KMS-11 (cell line): ENCODE measurements around the gene SPINT1.

Experiments used
- H2AFZ ChIP-seq: fragments of 200-600 bp; sonication (generic); 2 replicates; pipeline ENCODE4 v1.6.1; 2016; ENCODE audit warnings: antibody characterized with exemption, mixed run types, low read depth
- H3K27ac ChIP-seq: fragments of 200-600 bp; sonication (generic); 2 replicates; pipeline ENCODE4 v1.6.1; 2016; ENCODE audit warnings: mild to moderate bottlenecking, mixed run types
- H3K27me3 ChIP-seq: fragments of 200-600 bp; sonication (generic); 2 replicates; pipeline ENCODE4 v1.6.1; 2017; ENCODE audit warnings: mild to moderate bottlenecking, low read depth, mixed run types, moderate library complexity; ENCODE audit not compliant: insufficient read depth
- H3K36me3 ChIP-seq: fragments of 200-600 bp; sonication (generic); 2 replicates; pipeline ENCODE4 v1.6.1; 2017; ENCODE audit warnings: mild to moderate bottlenecking, mixed run types; ENCODE audit not compliant: insufficient read depth
- H3K4me1 ChIP-seq: fragments of 200-600 bp; sonication (generic); 2 replicates; pipeline ENCODE4 v1.6.1; 2016; ENCODE audit warnings: mild to moderate bottlenecking, low read depth, mixed run types; ENCODE audit not compliant: poor library complexity, severe bottlenecking
- H3K4me2 ChIP-seq: fragments of 200-600 bp; sonication (generic); 2 replicates; pipeline ENCODE4 v1.7.0; 2016; ENCODE audit warnings: mild to moderate bottlenecking, mixed run types
- H3K4me3 ChIP-seq: fragments of 200-600 bp; sonication (generic); IDR thresholded peaks from 2 replicates; pipeline ENCODE4 v1.6.1; 2017; ENCODE audit warnings: low read depth, low read length, mixed read lengths; ENCODE audit not compliant: insufficient read depth
- H3K79me2 ChIP-seq: fragments of 200-600 bp; sonication (generic); 2 replicates; pipeline ENCODE4 v1.6.1; 2016; ENCODE audit warnings: low read depth, mixed run types; ENCODE audit not compliant: insufficient read depth
- H3K9ac ChIP-seq: fragments of 200-600 bp; sonication (generic); 2 replicates; pipeline ENCODE4 v1.6.1; 2016; ENCODE audit warnings: mild to moderate bottlenecking, mixed run types
- H4K20me1 ChIP-seq: fragments of 200-600 bp; sonication (generic); 2 replicates; pipeline ENCODE4 v1.6.1; 2016; ENCODE audit warnings: mild to moderate bottlenecking, mixed run types; ENCODE audit not compliant: insufficient read depth
- CTCF ChIP-seq: fragments of 200-600 bp; sonication (generic); conservative IDR thresholded peaks from 2 replicates; pipeline ENCODE4 v1.6.1; 2017; ENCODE audit warnings: low read depth, mild to moderate bottlenecking, antibody characterized with exemption, low read length, moderate library complexity, mixed read lengths

Gene SPINT1

GRCh38 chr15:40902605-40903561 lies 59.0 kb downstream of the SPINT1 start:
- peaks cover 35% of the 10 kb centered on the region for H3K4me1 ChIP-seq
- H3K4me3 ChIP-seq = no peak overlapping the region
- no peaks in the 10 kb centered on the region for H3K27me3 ChIP-seq
- no peaks in the 10 kb centered on the region for H3K79me2 ChIP-seq
- no peak for TF ChIP-seq CTCF
- no peak overlapping the region; the same call in 1 of the 2 replicates for H3K27ac ChIP-seq
- no peak overlapping the region for H3K9ac ChIP-seq
- H3K4me2 ChIP-seq = no peak overlapping the region
- H3K36me3 ChIP-seq = no peaks in the 10 kb centered on the region
- no peak overlapping the region for H2AFZ ChIP-seq
- H4K20me1 ChIP-seq = no peaks in the 10 kb centered on the region

GRCh38 chr15:40904552-40905201 lies 60.8 kb downstream of the SPINT1 start:
- H3K9ac ChIP-seq = no peak overlapping the region
- no peak overlapping the region; the same call in 1 of the 2 replicates for H3K4me2 ChIP-seq
- no peak overlapping the region for H3K4me3 ChIP-seq
- no peaks in the 10 kb centered on the region for H3K36me3 ChIP-seq
- H3K4me1 ChIP-seq = peaks cover 40% of the 10 kb centered on the region
- no peaks in the 10 kb centered on the region for H3K79me2 ChIP-seq
- no peak overlapping the region for H3K27ac ChIP-seq
- H4K20me1 ChIP-seq = no peaks in the 10 kb centered on the region
- TF ChIP-seq CTCF = no peak
- H3K27me3 ChIP-seq = no peaks in the 10 kb centered on the region
- no peak overlapping the region for H2AFZ ChIP-seq

GRCh38 chr15:40906091-40906990 lies 62.5 kb downstream of the SPINT1 start:
- H3K4me3 ChIP-seq = no peak overlapping the region
- peak overlapping the region; percentile 99 for H3K4me2 ChIP-seq
- H3K4me1 ChIP-seq = peaks cover 40% of the 10 kb centered on the region
- peak overlapping the region; percentile 69 for H3K9ac ChIP-seq
- H3K27ac ChIP-seq = peak overlapping the region; percentile 53
- H3K36me3 ChIP-seq = no peaks in the 10 kb centered on the region
- TF ChIP-seq CTCF = peak; percentile 69
- no peaks in the 10 kb centered on the region for H3K79me2 ChIP-seq
- no peaks in the 10 kb centered on the region for H4K20me1 ChIP-seq
- peak overlapping the region; percentile 98 for H2AFZ ChIP-seq
- no peaks in the 10 kb centered on the region for H3K27me3 ChIP-seq
